Peyer's patch (tissue), 4 donors: ENCODE measurements around the gene HTR7. TPM values are rescaled to one million over a fixed set of nuclear protein-coding genes. Genes with fewer than 3 reads are reported as not detected.
"Not testable (repeated sequence)": the region's sequence is repeated elsewhere in the genome, so short reads cannot be mapped to it uniquely, and the experiment has no call there.

Experiments used
- DNase-seq, 3 donors: peaks; one replicate each; pipeline ENCODE4 v3.0.0-alpha.2; 2017 to 2019
- H3K27ac ChIP-seq, 4 donors: fragments of 200-600 bp; sonication (generic); one replicate each; pipeline ENCODE4 v1.5.1; 2016 to 2019
- H3K27me3 ChIP-seq, 2 donors: fragments of 200-600 bp; sonication (generic); one replicate each; pipeline ENCODE4 v1.5.1; 2019
- H3K36me3 ChIP-seq, 3 donors: fragments of 200-600 bp; sonication (generic); one replicate each; pipeline ENCODE4 v1.5.1; 2016 to 2019
- H3K4me1 ChIP-seq, 4 donors: fragments of 200-600 bp; sonication (generic); one replicate each; pipeline ENCODE4 v1.5.1; 2016 to 2019
- H3K4me3 ChIP-seq, 4 donors: fragments of 200-600 bp; sonication (generic); 1 replicate in 3 of 4; 2 replicates in 1 of 4; pipeline ENCODE4 v1.5.1; 2016 to 2019; ENCODE audit warnings: mild to moderate bottlenecking in 1 of 4
- H3K9me3 ChIP-seq, 4 donors: fragments of 200-600 bp; sonication (generic); one replicate each; pipeline ENCODE4 v1.5.1; 2016 to 2019; ENCODE audit warnings: mild to moderate bottlenecking in 1 of 4
- POLR2A ChIP-seq, 2 donors: fragments of 450-650 bp; IDR thresholded peaks; one replicate each; pipeline ENCODE4 v1.5.1; 2017; ENCODE audit warnings: antibody characterized with exemption in 2 of 2, mild to moderate bottlenecking in 2 of 2, moderate library complexity in 2 of 2
- total RNA-seq, 4 donors: library from RNA; depleted of rRNA; stranded (reverse); fragments of >200 nt; gene quantifications; one replicate each; pipeline ENCODE4 v1.1.0, GENCODE V29; 2016
- TF ChIP-seq, protein P1 (sequence below), 6 experiments: fragments of 450-650 bp in 4 of 6; fragments of 200-600 bp in 2 of 6; sonication (generic) in 1 of 6; IDR thresholded peaks; one replicate each; pipeline ENCODE4 v1.5.1; 2017 to 2019; ENCODE audit warnings: antibody characterized with exemption in 6 of 6, mild to moderate bottlenecking in 3 of 6, moderate library complexity in 1 of 6

The HTR7 gene
- total RNA-seq, 4 donors from 2014 or later = 0.35 to 9.1 (median 0.85) TPM

DNA sequence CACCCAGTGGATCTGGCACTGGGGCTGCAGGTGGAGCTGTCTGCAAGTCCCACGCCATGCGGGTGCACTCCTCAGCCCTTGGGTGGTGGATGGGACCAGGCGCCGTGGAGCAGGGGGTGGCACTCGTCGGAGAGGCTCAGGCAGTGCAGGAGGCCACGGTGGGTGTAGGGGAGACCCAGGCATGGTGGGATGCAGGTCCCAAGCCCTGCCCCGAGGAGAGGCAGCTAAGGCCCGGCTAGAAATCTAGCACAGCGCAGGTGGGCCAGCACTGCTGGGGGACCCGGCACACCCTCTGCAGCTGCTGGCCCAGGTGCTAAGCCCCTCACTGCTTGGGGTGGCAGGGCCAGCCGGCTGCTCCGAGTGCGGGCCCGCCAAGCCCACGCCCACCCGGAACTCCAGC, 25.7 kb downstream of the HTR7 start:
- Histone ChIP-seq H3K27ac (no peak overlapping the region), H3K4me1 (no peaks in the 10 kb centered on the region), H3K4me3 (no peak overlapping the region), H3K36me3 (no peaks in the 10 kb centered on the region), H3K9me3 (no peaks in the 10 kb centered on the region), H3K27me3 (no peaks in the 10 kb centered on the region)
- DNase-seq = no peak
- TF ChIP-seq, protein P1, sequence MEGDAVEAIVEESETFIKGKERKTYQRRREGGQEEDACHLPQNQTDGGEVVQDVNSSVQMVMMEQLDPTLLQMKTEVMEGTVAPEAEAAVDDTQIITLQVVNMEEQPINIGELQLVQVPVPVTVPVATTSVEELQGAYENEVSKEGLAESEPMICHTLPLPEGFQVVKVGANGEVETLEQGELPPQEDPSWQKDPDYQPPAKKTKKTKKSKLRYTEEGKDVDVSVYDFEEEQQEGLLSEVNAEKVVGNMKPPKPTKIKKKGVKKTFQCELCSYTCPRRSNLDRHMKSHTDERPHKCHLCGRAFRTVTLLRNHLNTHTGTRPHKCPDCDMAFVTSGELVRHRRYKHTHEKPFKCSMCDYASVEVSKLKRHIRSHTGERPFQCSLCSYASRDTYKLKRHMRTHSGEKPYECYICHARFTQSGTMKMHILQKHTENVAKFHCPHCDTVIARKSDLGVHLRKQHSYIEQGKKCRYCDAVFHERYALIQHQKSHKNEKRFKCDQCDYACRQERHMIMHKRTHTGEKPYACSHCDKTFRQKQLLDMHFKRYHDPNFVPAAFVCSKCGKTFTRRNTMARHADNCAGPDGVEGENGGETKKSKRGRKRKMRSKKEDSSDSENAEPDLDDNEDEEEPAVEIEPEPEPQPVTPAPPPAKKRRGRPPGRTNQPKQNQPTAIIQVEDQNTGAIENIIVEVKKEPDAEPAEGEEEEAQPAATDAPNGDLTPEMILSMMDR (IDR thresholded peaks at IDR 0.05) = no peak
- TF ChIP-seq POLR2A (IDR thresholded peaks at IDR 0.05) = no peak

DNA sequence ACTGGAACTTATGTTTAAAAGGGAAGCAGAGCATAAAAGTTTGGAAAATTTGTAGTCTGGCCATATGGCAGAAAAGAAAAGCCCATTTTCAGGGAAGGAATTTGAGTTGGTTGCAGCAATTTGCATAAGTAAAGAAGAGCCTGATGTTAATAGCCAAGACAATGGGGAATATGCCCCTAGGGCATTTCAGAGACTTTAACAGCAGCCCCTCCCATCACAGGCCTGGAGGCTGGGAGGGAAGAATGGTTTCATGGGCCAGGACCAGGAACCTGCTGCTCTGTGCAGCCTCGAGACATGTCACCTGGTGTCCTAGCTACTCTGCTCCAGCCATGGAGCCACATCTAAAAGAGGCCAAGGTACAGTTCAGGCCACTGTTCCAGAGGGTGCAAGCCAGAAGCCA, 35.3 kb downstream of the HTR7 start:
- TF ChIP-seq POLR2A (IDR thresholded peaks at IDR 0.05) = no peak
- TF ChIP-seq, protein P1 (IDR thresholded peaks at IDR 0.05) = no peak
- no peaks in the 10 kb centered on the region for H3K36me3 ChIP-seq
- H3K4me3 ChIP-seq = no peak overlapping the region
- DNase-seq = no peak
- H3K9me3 ChIP-seq = no peaks in the 10 kb centered on the region
- no peak overlapping the region for H3K27ac ChIP-seq
- no peaks in the 10 kb centered on the region for H3K27me3 ChIP-seq
- H3K4me1 ChIP-seq = no peaks in the 10 kb centered on the region

DNA sequence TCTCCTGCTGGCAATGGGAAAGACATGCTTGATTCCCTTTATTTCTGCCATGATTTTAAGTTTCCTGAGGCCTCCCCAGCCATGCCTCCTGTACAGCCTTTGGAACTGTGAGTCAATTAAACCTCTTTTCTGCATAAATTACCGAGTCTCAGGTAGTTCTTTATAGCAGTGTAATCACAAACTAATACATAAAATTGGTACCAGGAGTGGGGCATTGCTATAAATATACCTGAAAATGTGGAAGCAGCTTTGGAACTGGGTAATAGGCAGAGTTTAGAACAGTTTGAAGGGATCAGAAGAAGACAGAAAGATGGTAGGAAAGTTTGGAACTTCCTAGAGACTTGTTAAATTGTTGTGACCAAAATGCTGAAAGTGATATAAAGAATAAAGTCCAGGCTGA, 36.0 kb downstream of the HTR7 start:
- not testable (repeated sequence) for H3K36me3 ChIP-seq, H3K27ac ChIP-seq, H3K9me3 ChIP-seq, H3K27me3 ChIP-seq, H3K4me3 ChIP-seq, DNase-seq, H3K4me1 ChIP-seq

DNA sequence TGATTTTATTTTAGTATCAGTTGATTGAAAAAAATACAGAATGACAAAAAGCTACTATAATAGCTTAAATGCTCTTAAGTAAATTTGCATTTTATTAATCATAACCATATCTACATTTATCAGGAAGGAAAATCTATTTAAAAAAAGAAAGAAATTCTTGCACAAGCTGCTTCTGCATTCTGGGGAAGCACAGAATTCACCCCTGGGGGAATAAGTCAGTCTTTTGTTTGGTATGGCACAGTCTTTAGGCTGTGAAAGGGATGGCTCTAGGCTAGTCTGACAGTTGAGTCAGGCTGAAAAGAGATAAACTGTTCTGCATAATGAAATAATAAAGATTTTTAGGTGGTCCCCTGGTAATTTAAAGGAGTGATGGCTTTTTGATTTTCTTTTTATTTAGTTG, 37.9 kb downstream of the HTR7 start:
- Histone ChIP-seq H3K36me3 (no peaks in the 10 kb centered on the region), H3K9me3 (no peaks in the 10 kb centered on the region), H3K4me3 (no peak overlapping the region), H3K27me3 (no peaks in the 10 kb centered on the region), H3K27ac (no peak overlapping the region), H3K4me1 (no peaks in the 10 kb centered on the region)
- DNase-seq = no peak
- no peak for TF ChIP-seq POLR2A (IDR thresholded peaks at IDR 0.05)
- TF ChIP-seq, protein P1 (IDR thresholded peaks at IDR 0.05) = no peak

DNA sequence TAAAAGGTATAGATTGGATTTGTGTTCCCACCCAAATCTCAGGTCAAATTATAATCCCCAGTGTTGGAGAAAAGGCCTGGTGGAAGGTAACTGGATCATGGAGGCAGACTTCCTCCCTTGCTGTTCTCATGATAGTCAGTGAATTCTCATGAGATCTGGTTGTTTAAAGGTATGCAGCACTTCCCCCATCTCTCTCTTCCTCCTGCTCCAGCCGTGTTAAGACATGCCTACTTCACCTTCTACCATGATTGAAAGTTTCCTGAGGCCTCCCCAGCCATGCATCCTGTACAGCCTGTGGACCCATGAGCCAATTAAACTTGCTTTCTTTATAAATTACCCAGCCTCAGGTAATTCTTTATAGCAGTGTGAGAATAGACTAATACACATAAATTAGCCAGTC, 39.1 kb downstream of the HTR7 start:
- DNase-seq = no peak
- H3K27ac ChIP-seq = no peak overlapping the region
- no peak overlapping the region for H3K4me3 ChIP-seq
- H3K9me3 ChIP-seq = no peaks in the 10 kb centered on the region
- TF ChIP-seq, protein P1 (IDR thresholded peaks at IDR 0.05) = no peak
- TF ChIP-seq POLR2A (IDR thresholded peaks at IDR 0.05) = no peak
- H3K27me3 ChIP-seq = no peaks in the 10 kb centered on the region
- H3K4me1 ChIP-seq = no peaks in the 10 kb centered on the region
- H3K36me3 ChIP-seq = no peaks in the 10 kb centered on the region

DNA sequence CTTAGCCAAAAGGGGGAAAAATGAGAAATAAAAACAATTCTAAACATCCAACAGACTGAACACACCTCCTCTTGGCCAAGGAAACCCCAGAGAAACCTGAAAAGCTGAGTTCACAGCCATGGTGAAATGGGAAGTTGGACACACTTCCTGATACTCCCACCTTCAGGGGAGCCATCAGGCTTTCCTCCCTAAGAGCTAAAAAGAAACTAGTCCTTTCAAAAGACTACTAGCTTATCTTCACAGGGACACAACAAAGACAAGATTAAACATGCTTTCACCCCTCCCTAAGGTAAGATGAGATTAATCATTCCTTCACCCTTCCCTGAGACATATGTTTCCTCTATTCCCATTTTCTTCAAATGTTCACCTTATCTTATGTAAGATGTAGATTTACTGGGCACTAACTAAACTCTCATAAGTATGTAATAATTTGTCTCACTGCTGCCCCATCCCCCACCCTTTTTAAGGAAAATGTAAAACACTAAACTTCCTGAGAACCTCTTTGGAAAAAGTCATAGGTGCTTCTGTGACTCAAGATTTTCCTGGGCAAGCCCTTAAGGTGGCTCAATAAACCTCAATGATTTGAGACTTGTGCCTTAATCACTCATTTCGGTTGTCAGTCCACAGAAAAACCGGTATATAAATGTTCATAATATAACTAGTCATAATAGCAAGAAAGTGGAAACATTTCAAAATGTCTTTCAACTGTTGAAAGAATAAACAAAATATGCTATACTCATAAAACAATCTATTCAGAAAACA, 40.5 kb downstream of the HTR7 start:
- no peak overlapping the region for H3K4me3 ChIP-seq
- TF ChIP-seq, protein P1 (IDR thresholded peaks at IDR 0.05) = no peak
- TF ChIP-seq POLR2A (IDR thresholded peaks at IDR 0.05) = no peak

More for the DNA sequence above, 40.5 kb downstream of the HTR7 start:
- Histone ChIP-seq H3K4me1 (no peaks in the 10 kb centered on the region), H3K36me3 (no peaks in the 10 kb centered on the region), H3K9me3 (no peaks in the 10 kb centered on the region), H3K27me3 (no peaks in the 10 kb centered on the region), H3K27ac (no peak overlapping the region)
- no peak for DNase-seq
